Jurkat, Clone E6-1 (cell line): ENCODE results near the gene ZNF681.
"Not testable (repeated sequence)": the region's sequence is repeated elsewhere in the genome, so short reads cannot be mapped to it uniquely, and the experiment has no call there.

ENCODE experiments used
- DNase-seq: peaks from one replicate; pipeline ENCODE4 v3.0.0-alpha.2; 2011; ENCODE audit warnings: low read depth, low spot score
- H3K4me3 ChIP-seq: 2 replicates; pipeline ENCODE4 v1.5.1; 2011; ENCODE audit warnings: mild to moderate bottlenecking, low read length, control low read depth, moderate library complexity

The ZNF681 gene

GRCh38 chr19:23776507-23777205, 18.0 kb upstream of the ZNF681 start:
- no peak overlapping the region for H3K4me3 ChIP-seq
- DNase-seq, result no peak

GRCh38 chr19:23774524-23774971, 15.9 kb upstream of the ZNF681 start:
- no peak overlapping the region for H3K4me3 ChIP-seq
- no peak for DNase-seq

- DNase-seq, result no peak
- H3K4me3 ChIP-seq, result no peak overlapping the region
Measured at GRCh38 chr19:23774106-23774505, 15.4 kb upstream of the ZNF681 start.

GRCh38 chr19:23772675-23773063, 14.0 kb upstream of the ZNF681 start:
- no peak for DNase-seq
- no peak overlapping the region for H3K4me3 ChIP-seq

GRCh38 chr19:23771761-23772674, 13.3 kb upstream of the ZNF681 start:
- no peak overlapping the region for H3K4me3 ChIP-seq
- no peak for DNase-seq

- H3K4me3 ChIP-seq, result no peak overlapping the region
Measured at GRCh38 chr19:23771316-23771715, 12.6 kb upstream of the ZNF681 start.

GRCh38 chr19:23770672-23771250, 12.1 kb upstream of the ZNF681 start:
- DNase-seq, result no peak
- no peak overlapping the region for H3K4me3 ChIP-seq

More at GRCh38 chr19:23771316-23771715, 12.6 kb upstream of the ZNF681 start:
- no peak for DNase-seq

GRCh38 chr19:23769691-23770468, 11.2 kb upstream of the ZNF681 start:
- DNase-seq, result no peak
- H3K4me3 ChIP-seq, result no peak overlapping the region

GRCh38 chr19:23766951-23767350, 8.3 kb upstream of the ZNF681 start:
- DNase-seq, result no peak
- H3K4me3 ChIP-seq, result no peak overlapping the region

GRCh38 chr19:23764781-23765180, 6.1 kb upstream of the ZNF681 start:
- DNase-seq, result no peak
- H3K4me3 ChIP-seq, result no peak overlapping the region

GRCh38 chr19:23762884-23763711, 4.4 kb upstream of the ZNF681 start:
- DNase-seq, result no peak
- H3K4me3 ChIP-seq, result no peak overlapping the region

GRCh38 chr19:23762548-23762883, 3.8 kb upstream of the ZNF681 start:
- DNase-seq, result no peak
- no peak overlapping the region for H3K4me3 ChIP-seq

- not testable (repeated sequence) for H3K4me3 ChIP-seq, DNase-seq
Measured at GRCh38 chr19:23760326-23760725, 1.6 kb upstream of the ZNF681 start.

GRCh38 chr19:23743633-23744232, 15.0 kb downstream of the ZNF681 start:
- not testable (repeated sequence) for H3K4me3 ChIP-seq, DNase-seq

- not testable (repeated sequence) for DNase-seq, H3K4me3 ChIP-seq
Measured at GRCh38 chr19:23730729-23731465, 27.8 kb downstream of the ZNF681 start.

GRCh38 chr19:23724161-23724560, 34.5 kb downstream of the ZNF681 start:
- H3K4me3 ChIP-seq, DNase-seq: not testable (repeated sequence)

- DNase-seq, result no peak
- H3K4me3 ChIP-seq, result no peak overlapping the region
Measured at GRCh38 chr19:23718802-23719201, 39.9 kb downstream of the ZNF681 start.
